Lower leg skin (tissue), 3 donors: Measurements from ENCODE around the gene F10.

Experiments used
- POLR2A ChIP-seq, 2 donors: fragments of 450-650 bp; IDR thresholded peaks; one replicate each; pipeline ENCODE4 v1.6.1; 2016 to 2017; ENCODE audit warnings: antibody characterized with exemption in 2 of 2, mild to moderate bottlenecking in 1 of 2, moderate library complexity in 1 of 2
- TF ChIP-seq, protein P1 (sequence below), 3 donors: fragments of 450-650 bp; IDR thresholded peaks; one replicate each; pipeline ENCODE4 v1.5.1; 2016; ENCODE audit warnings: antibody characterized with exemption in 3 of 3, mild to moderate bottlenecking in 3 of 3, moderate library complexity in 2 of 3

DNA sequence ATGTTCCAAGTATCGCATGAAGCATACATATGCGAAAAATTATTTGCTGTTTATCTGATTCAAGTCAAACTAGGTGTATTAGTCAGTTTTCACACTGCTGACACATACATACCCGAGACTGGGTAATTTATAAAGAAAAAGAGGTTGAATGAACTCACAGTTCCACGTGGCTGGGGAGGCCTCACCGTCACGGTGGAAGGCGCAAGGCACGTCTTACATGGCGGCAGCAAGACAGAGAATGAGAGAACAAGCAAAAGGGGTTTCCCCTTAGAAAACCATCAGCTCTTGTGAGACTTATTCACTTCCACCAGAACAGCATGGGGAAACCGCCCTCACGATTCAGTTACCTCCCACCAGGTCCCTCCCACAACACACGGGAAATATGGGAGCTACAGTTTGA is 22.9 kb downstream of the F10 start:
- TF ChIP-seq, protein P1, sequence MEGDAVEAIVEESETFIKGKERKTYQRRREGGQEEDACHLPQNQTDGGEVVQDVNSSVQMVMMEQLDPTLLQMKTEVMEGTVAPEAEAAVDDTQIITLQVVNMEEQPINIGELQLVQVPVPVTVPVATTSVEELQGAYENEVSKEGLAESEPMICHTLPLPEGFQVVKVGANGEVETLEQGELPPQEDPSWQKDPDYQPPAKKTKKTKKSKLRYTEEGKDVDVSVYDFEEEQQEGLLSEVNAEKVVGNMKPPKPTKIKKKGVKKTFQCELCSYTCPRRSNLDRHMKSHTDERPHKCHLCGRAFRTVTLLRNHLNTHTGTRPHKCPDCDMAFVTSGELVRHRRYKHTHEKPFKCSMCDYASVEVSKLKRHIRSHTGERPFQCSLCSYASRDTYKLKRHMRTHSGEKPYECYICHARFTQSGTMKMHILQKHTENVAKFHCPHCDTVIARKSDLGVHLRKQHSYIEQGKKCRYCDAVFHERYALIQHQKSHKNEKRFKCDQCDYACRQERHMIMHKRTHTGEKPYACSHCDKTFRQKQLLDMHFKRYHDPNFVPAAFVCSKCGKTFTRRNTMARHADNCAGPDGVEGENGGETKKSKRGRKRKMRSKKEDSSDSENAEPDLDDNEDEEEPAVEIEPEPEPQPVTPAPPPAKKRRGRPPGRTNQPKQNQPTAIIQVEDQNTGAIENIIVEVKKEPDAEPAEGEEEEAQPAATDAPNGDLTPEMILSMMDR (IDR thresholded peaks at IDR 0.05): no peak
- no peak for TF ChIP-seq POLR2A (IDR thresholded peaks at IDR 0.05)
